Measurements from ENCODE around the gene ETV4. TPM values are rescaled to one million over a fixed set of nuclear protein-coding genes. Genes with fewer than 3 reads are reported as not detected.

The ETV4 gene
- total RNA-seq, 1 experiment from 2014 or later, result 37.8 TPM

GRCh38 chr17:43550754-43551153 lies 4.6 kb upstream of the ETV4 start:
- Mint-ChIP-seq H3K27me3 (ENCODE audit: insufficient read depth, unreplicated experiment) (no peaks in the 10 kb centered on the region), H3K36me3 (ENCODE audit: insufficient read depth, unreplicated experiment) (peaks cover 11% of the 10 kb centered on the region), H3K27ac (ENCODE audit: unreplicated experiment) (no peak overlapping the region), H3K9me3 (ENCODE audit: unreplicated experiment) (no peaks in the 10 kb centered on the region), H3K4me3 (ENCODE audit: unreplicated experiment) (no peak overlapping the region), H3K4me1 (ENCODE audit: low read depth, unreplicated experiment) (peaks cover 18% of the 10 kb centered on the region)
- TF ChIP-seq, protein P1, sequence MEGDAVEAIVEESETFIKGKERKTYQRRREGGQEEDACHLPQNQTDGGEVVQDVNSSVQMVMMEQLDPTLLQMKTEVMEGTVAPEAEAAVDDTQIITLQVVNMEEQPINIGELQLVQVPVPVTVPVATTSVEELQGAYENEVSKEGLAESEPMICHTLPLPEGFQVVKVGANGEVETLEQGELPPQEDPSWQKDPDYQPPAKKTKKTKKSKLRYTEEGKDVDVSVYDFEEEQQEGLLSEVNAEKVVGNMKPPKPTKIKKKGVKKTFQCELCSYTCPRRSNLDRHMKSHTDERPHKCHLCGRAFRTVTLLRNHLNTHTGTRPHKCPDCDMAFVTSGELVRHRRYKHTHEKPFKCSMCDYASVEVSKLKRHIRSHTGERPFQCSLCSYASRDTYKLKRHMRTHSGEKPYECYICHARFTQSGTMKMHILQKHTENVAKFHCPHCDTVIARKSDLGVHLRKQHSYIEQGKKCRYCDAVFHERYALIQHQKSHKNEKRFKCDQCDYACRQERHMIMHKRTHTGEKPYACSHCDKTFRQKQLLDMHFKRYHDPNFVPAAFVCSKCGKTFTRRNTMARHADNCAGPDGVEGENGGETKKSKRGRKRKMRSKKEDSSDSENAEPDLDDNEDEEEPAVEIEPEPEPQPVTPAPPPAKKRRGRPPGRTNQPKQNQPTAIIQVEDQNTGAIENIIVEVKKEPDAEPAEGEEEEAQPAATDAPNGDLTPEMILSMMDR (IDR thresholded peaks at IDR 0.05; ENCODE audit: insufficient read depth in 1 of 2, low read depth in 1 of 2, low read length in 1 of 2, severe bottlenecking in 1 of 2, unreplicated experiment in 1 of 2), result no peak
- no peaks in the 10 kb centered on the region for H3K27me3 ChIP-seq (replicated peaks; ENCODE audit: control insufficient read depth, insufficient read depth, low read length)
- intact Hi-C loops (cut with micrococcal nuclease; ENCODE audit: unreplicated experiment), result no loop called here
- peaks cover 39% of the 10 kb centered on the region for H3K4me1 ChIP-seq
- no TSS peak for BruUV-seq (replicated peaks)
- no peaks in the 10 kb centered on the region for H3K9me3 ChIP-seq
- ChIA-PET CTCF (interaction anchor here (0.7 kb wide), 1 partner anchor 184 kb away, joined by 5 read pairs; no protein-coding TSS in a partner anchor), POLR2A (no interaction called here)
- no peak overlapping the region for H3K4me3 ChIP-seq (ENCODE audit: low read depth, low read length)
- no peaks in the 10 kb centered on the region for H3K36me3 ChIP-seq (ENCODE audit: control insufficient read depth, insufficient read depth, low read length)
- no peak for DNase-seq

- no peak overlapping the region for H3K4me3 Mint-ChIP-seq (ENCODE audit: unreplicated experiment)
- ChIA-PET POLR2A (interaction anchor here (0.7 kb wide), 1 partner anchor 78 kb away, joined by 3 read pairs; no protein-coding TSS in a partner anchor), CTCF (no interaction called here)
- Histone ChIP-seq H3K27me3 (replicated peaks; ENCODE audit: control insufficient read depth, insufficient read depth, low read length) (no peaks in the 10 kb centered on the region), H3K4me1 (peaks cover 31% of the 10 kb centered on the region), H3K36me3 (ENCODE audit: control insufficient read depth, insufficient read depth, low read length) (no peaks in the 10 kb centered on the region), H3K4me3 (ENCODE audit: low read depth, low read length) (no peak overlapping the region), H3K9me3 (no peaks in the 10 kb centered on the region)
- H3K4me1 Mint-ChIP-seq (ENCODE audit: low read depth, unreplicated experiment), result peaks cover 21% of the 10 kb centered on the region
- no peak overlapping the region for H3K27ac Mint-ChIP-seq (ENCODE audit: unreplicated experiment)
- H3K36me3 Mint-ChIP-seq (ENCODE audit: insufficient read depth, unreplicated experiment), result peaks cover 21% of the 10 kb centered on the region
- no TSS peak for BruUV-seq (replicated peaks)
- TF ChIP-seq, protein P1 (IDR thresholded peaks at IDR 0.05; ENCODE audit: insufficient read depth in 1 of 2, low read depth in 1 of 2, low read length in 1 of 2, severe bottlenecking in 1 of 2, unreplicated experiment in 1 of 2), result no peak
- no peak for DNase-seq
- intact Hi-C loops (cut with micrococcal nuclease; ENCODE audit: unreplicated experiment), result no loop called here
- H3K9me3 Mint-ChIP-seq (ENCODE audit: unreplicated experiment), result no peaks in the 10 kb centered on the region
- H3K27me3 Mint-ChIP-seq (ENCODE audit: insufficient read depth, unreplicated experiment), result no peaks in the 10 kb centered on the region
Measured at GRCh38 chr17:43549496-43549895, 3.4 kb upstream of the ETV4 start.

DNA sequence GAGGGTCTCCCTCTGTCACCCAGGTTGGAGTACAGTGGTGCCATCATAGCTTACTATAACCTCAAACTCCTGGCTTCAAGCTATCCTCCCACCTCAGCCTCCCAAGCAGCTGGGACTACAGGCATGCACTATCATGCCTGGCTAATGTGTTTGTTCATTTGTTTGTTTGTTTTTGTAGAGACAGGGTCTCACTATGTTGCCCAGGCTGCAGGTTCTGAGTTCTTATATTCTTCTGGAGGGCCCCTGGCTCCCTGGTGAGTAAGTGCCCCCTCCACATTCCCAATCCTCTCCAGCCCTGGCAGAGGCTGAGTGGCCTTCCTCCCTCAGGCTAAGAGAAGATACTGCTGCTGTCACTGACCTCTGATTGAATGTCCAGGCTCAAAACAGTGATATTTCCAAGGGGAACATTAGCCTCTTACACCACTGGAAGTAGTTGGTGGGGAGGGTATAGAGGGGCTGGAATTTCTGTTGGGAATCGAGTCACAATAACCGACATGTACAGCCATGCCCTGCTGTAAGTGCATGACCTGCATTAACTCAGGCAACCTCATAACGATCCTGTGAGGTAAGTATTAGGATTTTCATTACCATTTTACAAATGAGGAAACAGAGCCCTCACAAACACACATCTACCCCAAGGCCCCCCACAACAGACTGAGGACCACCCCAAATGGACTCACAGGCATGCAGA lies 2.7 kb upstream of the ETV4 start:
- no peak for DNase-seq
- ChIA-PET CTCF (interaction anchor here (0.6 kb wide), 1 partner anchor 30 kb away, joined by 4 read pairs; no protein-coding TSS in a partner anchor), POLR2A (no interaction called here)
- Mint-ChIP-seq H3K36me3 (ENCODE audit: insufficient read depth, unreplicated experiment) (peaks cover 21% of the 10 kb centered on the region), H3K4me3 (ENCODE audit: unreplicated experiment) (no peak overlapping the region), H3K27me3 (ENCODE audit: insufficient read depth, unreplicated experiment) (no peaks in the 10 kb centered on the region), H3K27ac (ENCODE audit: unreplicated experiment) (no peak overlapping the region), H3K9me3 (ENCODE audit: unreplicated experiment) (no peaks in the 10 kb centered on the region), H3K4me1 (ENCODE audit: low read depth, unreplicated experiment) (peaks cover 27% of the 10 kb centered on the region)
- intact Hi-C loops (cut with micrococcal nuclease; ENCODE audit: unreplicated experiment), result no loop called here
- H3K27me3 ChIP-seq (replicated peaks; ENCODE audit: control insufficient read depth, insufficient read depth, low read length), result no peaks in the 10 kb centered on the region
- H3K9me3 ChIP-seq, result no peaks in the 10 kb centered on the region
- H3K4me1 ChIP-seq, result peaks cover 34% of the 10 kb centered on the region
- BruUV-seq (replicated peaks), result no TSS peak
- no peak overlapping the region for H3K4me3 ChIP-seq (ENCODE audit: low read depth, low read length)
- TF ChIP-seq, protein P1 (IDR thresholded peaks at IDR 0.05; ENCODE audit: insufficient read depth in 1 of 2, low read depth in 1 of 2, low read length in 1 of 2, severe bottlenecking in 1 of 2, unreplicated experiment in 1 of 2), result no peak
- no peaks in the 10 kb centered on the region for H3K36me3 ChIP-seq (ENCODE audit: control insufficient read depth, insufficient read depth, low read length)
